Left forelimb (tissue), 1 donor: ENCODE data around the gene CUL3.

ENCODE experiments used
- DNase-seq: peaks from one replicate; pipeline ENCODE4 v3.0.0-alpha.2; 2018; ENCODE audit warnings: low spot score

Gene CUL3

GRCh38 chr2:224472827-224473226 is 112.3 kb downstream of the CUL3 start:
- DNase-seq, result no peak

- no peak for DNase-seq
These were observed 113.0 kb downstream of the CUL3 start for GRCh38 chr2:224472137-224472536.

GRCh38 chr2:224469374-224469964 is 115.7 kb downstream of the CUL3 start:
- no peak for DNase-seq

- no peak for DNase-seq
These were observed 118.8 kb downstream of the CUL3 start for GRCh38 chr2:224466304-224466895.

GRCh38 chr2:224461391-224461790 is 123.8 kb downstream of the CUL3 start:
- no peak for DNase-seq

GRCh38 chr2:224457408-224458096 is 127.6 kb downstream of the CUL3 start:
- no peak for DNase-seq

GRCh38 chr2:224453892-224454291 is 131.3 kb downstream of the CUL3 start:
- DNase-seq, result no peak

- no peak for DNase-seq
These were observed 135.7 kb downstream of the CUL3 start for GRCh38 chr2:224449212-224450147.

GRCh38 chr2:224448236-224448635 is 136.9 kb downstream of the CUL3 start:
- DNase-seq, result no peak

GRCh38 chr2:224444783-224445182 is 140.4 kb downstream of the CUL3 start:
- DNase-seq, result no peak

- DNase-seq, result no peak
These were observed 141.1 kb downstream of the CUL3 start for GRCh38 chr2:224444021-224444420.

- no peak for DNase-seq
These were observed 142.8 kb downstream of the CUL3 start for GRCh38 chr2:224442071-224442967.

GRCh38 chr2:224440988-224441387 is 144.2 kb downstream of the CUL3 start:
- no peak for DNase-seq

GRCh38 chr2:224438726-224439125 is 146.4 kb downstream of the CUL3 start:
- DNase-seq, result no peak

GRCh38 chr2:224436634-224437033 is 148.5 kb downstream of the CUL3 start:
- DNase-seq, result no peak

GRCh38 chr2:224434618-224435017 is 150.5 kb downstream of the CUL3 start:
- no peak for DNase-seq

- no peak for DNase-seq
These were observed 151.7 kb downstream of the CUL3 start for GRCh38 chr2:224433442-224433841.

- DNase-seq, result no peak
These were observed 153.1 kb downstream of the CUL3 start for GRCh38 chr2:224432003-224432579.

GRCh38 chr2:224429441-224429810 is 155.7 kb downstream of the CUL3 start:
- no peak for DNase-seq

GRCh38 chr2:224428787-224429440 is 156.2 kb downstream of the CUL3 start:
- no peak for DNase-seq

GRCh38 chr2:224427471-224427870 is 157.7 kb downstream of the CUL3 start:
- no peak for DNase-seq
